ENCODE results near the gene IGF1R. TPM values are rescaled to one million over a fixed set of nuclear protein-coding genes. Genes with fewer than 3 reads are reported as not detected.

IGF1R gene
- total and polyA plus RNA-seq, 2 of the 8 experiments (the other 6 are each of a cell fraction or from before 2014, with no cell fraction given), result 32.9 to 109 TPM

DNA sequence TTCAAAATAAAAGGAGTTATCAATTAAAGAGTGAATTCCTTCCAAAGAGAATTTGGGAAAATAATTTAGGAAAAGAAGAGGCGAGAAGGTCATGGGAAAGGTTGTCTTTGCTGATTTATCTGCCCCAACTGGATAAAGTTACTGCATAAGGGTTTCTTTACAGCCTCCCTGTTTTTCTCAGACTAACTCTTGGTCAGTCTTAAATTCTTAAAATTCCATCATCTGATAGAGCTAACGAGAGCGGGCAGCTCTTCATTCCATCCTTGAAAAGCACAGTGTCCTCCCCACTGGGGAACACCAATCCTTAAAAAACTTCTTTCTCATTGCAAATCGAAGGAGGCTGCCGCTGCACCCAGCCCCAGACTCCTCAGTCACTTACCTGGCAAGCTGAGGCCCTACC is 252.0 kb downstream of the IGF1R start:
- Histone ChIP-seq H3K9ac (replicated peaks in 1 of 4; ENCODE audit: extremely low read depth in 1 of 4, low read depth in 3 of 4, low read length in 3 of 4) (no peak overlapping the region), H2BK120ac (replicated peaks; ENCODE audit: low read depth, low read length) (no peak overlapping the region), H3K4me1 (replicated peaks in 1 of 4; ENCODE audit: control insufficient read depth in 3 of 4, insufficient read depth in 4 of 4, low read length in 3 of 4) (peaks cover 6 to 22% (median 10%) of the 10 kb centered on the region in 4 experiments; a peak in 6 of 7 replicates), H3K9me3 (ENCODE audit: insufficient read depth in 2 of 2, low read depth in 1 of 2, low read length in 1 of 2) (no peaks in the 10 kb centered on the region), H3K27me3 (replicated peaks in 1 of 4; ENCODE audit: control insufficient read depth in 3 of 4, extremely low read depth in 1 of 4, insufficient read depth in 3 of 4, low read length in 3 of 4) (no peaks in the 10 kb centered on the region), H3K79me1 (ENCODE audit: low read depth, low read length) (peaks cover 4% of the 10 kb centered on the region; the same call in 1 of the 2 replicates), H2BK5ac (ENCODE audit: low read depth, low read length) (no peak overlapping the region), H3K4me2 (ENCODE audit: insufficient read depth in 1 of 2, low read depth in 2 of 2, low read length in 2 of 2) (peak overlapping the region; percentile 16 to 36; a peak in 1 of 4 replicates), H4K5ac (ENCODE audit: insufficient read length, low read depth, low read length) (no peak overlapping the region), H2BK15ac (ENCODE audit: low read length) (no peak overlapping the region), H2AK5ac (ENCODE audit: low read depth, low read length) (no peak overlapping the region), H4K20me1 (replicated peaks in 1 of 2; ENCODE audit: control insufficient read depth in 1 of 2, insufficient read depth in 2 of 2, low read length in 2 of 2) (peaks cover 2 to 4% of the 10 kb centered on the region in 2 experiments), H3K23ac (ENCODE audit: insufficient read length) (no peak overlapping the region), H3K18ac (ENCODE audit: extremely low read depth, low read length) (no peak overlapping the region), H3K27ac (ENCODE audit: low read depth, low read length) (no peak overlapping the region), H3K23me2 (ENCODE audit: low read depth, low read length) (no peaks in the 10 kb centered on the region), H4K8ac (ENCODE audit: extremely low read depth, insufficient read depth, low read length) (no peak overlapping the region), H3K14ac (ENCODE audit: insufficient read length) (no peak overlapping the region), H3K4me3 (ENCODE audit: extremely low read depth in 1 of 4, insufficient read depth in 2 of 4, low read depth in 3 of 4, low read length in 4 of 4) (no peak overlapping the region), H3K56ac (replicated peaks; ENCODE audit: insufficient read length, low read depth, low read length) (no peak overlapping the region), H2BK12ac (ENCODE audit: low read depth, low read length) (no peak overlapping the region), H3K36me3 (ENCODE audit: control insufficient read depth in 2 of 4, insufficient read depth in 4 of 4, low read length in 3 of 4) (peaks cover 0 to 23% (median 10%) of the 10 kb centered on the region in 4 experiments; a peak in 5 of 8 replicates), H3K79me2 (ENCODE audit: control insufficient read depth in 1 of 2, insufficient read depth in 2 of 2, low read length in 2 of 2) (peaks cover 0 to 3% of the 10 kb centered on the region in 2 experiments; a peak in 2 of 4 replicates), H3K4ac (replicated peaks; ENCODE audit: insufficient read length, low read depth, low read length) (no peak overlapping the region), H2BK20ac (ENCODE audit: low read length) (no peak overlapping the region), H4K91ac (replicated peaks; ENCODE audit: insufficient read length, low read length) (no peak overlapping the region), H2AFZ (ENCODE audit: low read length) (no peak overlapping the region)
- FAIRE-seq, result no peak
- ChIA-PET CTCF (ENCODE audit: partially characterized antibody) (interaction anchor here (1.4 to 5.9 kb wide), 4 partner anchors 10 to 241 kb away, joined by 3 to 54 read pairs (median 9); no protein-coding TSS in a partner anchor), POLR2A (ENCODE audit: partially characterized antibody) (no interaction called here)
- 36% methylated on average over 5 of the region's 5 CpGs; no CpG with 5 or more reads in 1 of the 2 experiments for WGBS, 2 experiments (ENCODE audit: extremely low coverage in 1 of 2, insufficient coverage in 1 of 2, insufficient read length in 1 of 2, insufficient replicate concordance in 2 of 2, low coverage in 1 of 2, low lambda C conversion rate in 2 of 2, missing lambda C conversion rate in 1 of 2)
- no peak for DNase-seq (ENCODE audit: low read depth in 1 of 2, low spot score in 2 of 2)
- TF ChIP-seq POU5F1 (IDR thresholded peaks at IDR 0.05; ENCODE audit: low read depth, low read length) (no peak), KDM4A (IDR thresholded peaks at IDR 0.05; ENCODE audit: low read depth, low read length, severe bottlenecking) (no peak), KDM1A (IDR thresholded peaks at IDR 0.05; ENCODE audit: borderline replicate concordance, low read length) (no peak), SP4 (IDR thresholded peaks at IDR 0.05; ENCODE audit: low read length) (no peak), CBX5 (IDR thresholded peaks at IDR 0.05; ENCODE audit: low read depth, low read length) (no peak), CREB1 (IDR thresholded peaks at IDR 0.05) (no peak), BACH1 (IDR thresholded peaks at IDR 0.05; ENCODE audit: low read length) (no peak), SUZ12 (IDR thresholded peaks at IDR 0.05; ENCODE audit: low read length) (no peak), HDAC2 (IDR thresholded peaks at IDR 0.05; ENCODE audit: borderline replicate concordance in 1 of 2, low read depth in 2 of 2, low read length in 2 of 2) (no peak), FOSL1 (IDR thresholded peaks at IDR 0.05; ENCODE audit: insufficient read depth, low read depth, low read length) (no peak), YY1 (IDR thresholded peaks at IDR 0.05; ENCODE audit: low read depth, low read length) (no peak)
- TF ChIP-seq, protein P1, sequence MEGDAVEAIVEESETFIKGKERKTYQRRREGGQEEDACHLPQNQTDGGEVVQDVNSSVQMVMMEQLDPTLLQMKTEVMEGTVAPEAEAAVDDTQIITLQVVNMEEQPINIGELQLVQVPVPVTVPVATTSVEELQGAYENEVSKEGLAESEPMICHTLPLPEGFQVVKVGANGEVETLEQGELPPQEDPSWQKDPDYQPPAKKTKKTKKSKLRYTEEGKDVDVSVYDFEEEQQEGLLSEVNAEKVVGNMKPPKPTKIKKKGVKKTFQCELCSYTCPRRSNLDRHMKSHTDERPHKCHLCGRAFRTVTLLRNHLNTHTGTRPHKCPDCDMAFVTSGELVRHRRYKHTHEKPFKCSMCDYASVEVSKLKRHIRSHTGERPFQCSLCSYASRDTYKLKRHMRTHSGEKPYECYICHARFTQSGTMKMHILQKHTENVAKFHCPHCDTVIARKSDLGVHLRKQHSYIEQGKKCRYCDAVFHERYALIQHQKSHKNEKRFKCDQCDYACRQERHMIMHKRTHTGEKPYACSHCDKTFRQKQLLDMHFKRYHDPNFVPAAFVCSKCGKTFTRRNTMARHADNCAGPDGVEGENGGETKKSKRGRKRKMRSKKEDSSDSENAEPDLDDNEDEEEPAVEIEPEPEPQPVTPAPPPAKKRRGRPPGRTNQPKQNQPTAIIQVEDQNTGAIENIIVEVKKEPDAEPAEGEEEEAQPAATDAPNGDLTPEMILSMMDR (IDR thresholded peaks at IDR 0.05; ENCODE audit: control extremely low read depth in 1 of 3, insufficient read depth in 1 of 3, low read depth in 1 of 3, low read length in 3 of 3), result no peak
